Spleen (tissue), 11 donors: ENCODE data around the gene ZFPL1. TPM values are rescaled to one million over a fixed set of nuclear protein-coding genes. Genes with fewer than 3 reads are reported as not detected.

Experiments
- DNase-seq: peaks from one replicate; pipeline ENCODE4 v3.0.0-alpha.2; 2020
- H3K27ac ChIP-seq, 8 donors: fragments of 200-600 bp; sonication (generic) in 7 of 8; 1 replicate in 4 of 8; 2 replicates in 4 of 8; pipeline versions ENCODE4 v1.5.0 to v1.8.0; 2016 to 2021; ENCODE audit warnings: inconsistent platforms in 4 of 8, mild to moderate bottlenecking in 4 of 8, moderate library complexity in 1 of 8
- H3K27me3 ChIP-seq, 7 donors: fragments of 200-600 bp; sonication (generic) in 6 of 7; replicated peaks in 1 of 7; 1 replicate in 4 of 7; 2 replicates in 3 of 7; pipeline versions ENCODE4 v1.5.0 to v1.8.0; 2016 to 2021; ENCODE audit warnings: inconsistent platforms in 3 of 7, mild to moderate bottlenecking in 1 of 7
- H3K36me3 ChIP-seq, 6 donors: fragments of 200-600 bp; sonication (generic) in 5 of 6; 1 replicate in 4 of 6; 2 replicates in 2 of 6; pipeline versions ENCODE4 v1.5.0 to v1.8.0; 2016 to 2021; ENCODE audit warnings: inconsistent platforms in 2 of 6
- H3K4me1 ChIP-seq, 6 donors: fragments of 200-600 bp; sonication (generic) in 5 of 6; 1 replicate in 3 of 6; 2 replicates in 3 of 6; pipeline versions ENCODE4 v1.5.0 to v1.8.0; 2016 to 2021; ENCODE audit warnings: inconsistent platforms in 3 of 6
- H3K4me3 ChIP-seq, 8 donors: fragments of 200-600 bp; sonication (generic) in 7 of 8; 1 replicate in 4 of 8; 2 replicates in 4 of 8; pipeline versions ENCODE4 v1.5.0 to v1.8.0; 2016 to 2021; ENCODE audit warnings: inconsistent platforms in 4 of 8, mild to moderate bottlenecking in 4 of 8, moderate library complexity in 2 of 8
- H3K9me3 ChIP-seq, 8 donors: fragments of 200-600 bp; sonication (generic) in 7 of 8; 1 replicate in 4 of 8; 2 replicates in 4 of 8; pipeline versions ENCODE4 v1.5.0 to v1.8.0; 2016 to 2021; ENCODE audit warnings: inconsistent platforms in 4 of 8
- CTCF ChIP-seq, 11 experiments: fragments of 200-600 bp in 7 of 11; fragments of 450-650 bp in 4 of 11; sonication (generic) in 4 of 11; IDR thresholded peaks in 8 of 11; conservative IDR thresholded peaks in 3 of 11; 1 replicate in 7 of 11; 2 replicates in 4 of 11; pipeline versions ENCODE4 v1.4.0 to v1.8.0; 2016 to 2021; ENCODE audit warnings: antibody characterized with exemption in 11 of 11, inconsistent platforms in 4 of 11, mild to moderate bottlenecking in 1 of 11
- POLR2A ChIP-seq, 3 donors: fragments of 450-650 bp; IDR thresholded peaks; one replicate each; pipeline ENCODE4 v1.5.1; 2017; ENCODE audit warnings: antibody characterized with exemption in 3 of 3, mild to moderate bottlenecking in 1 of 3
- POLR2AphosphoS5 ChIP-seq, 3 donors: sonication (generic); formaldehyde crosslinking; IDR thresholded peaks; one replicate each; pipeline ENCODE4 v1.5.1; 2017; ENCODE audit warnings: antibody characterized with exemption in 3 of 3
- WGBS, 5 donors: extraction: QIAGEN DNeasy Blood & Tissue Kit in 3 of 5; methylation state at CpG; one replicate each; pipeline versions ENCODE4 v1.1.5 to v1.1.7; 2013 to 2018; 5-methylcytosine and 5-hydroxymethylcytosine counted together
- intact Hi-C: fragments of 100-400 bp; cut with DNase I; formaldehyde crosslinking; loops from one replicate; pipeline ENCODE4 v1.15.0; 2023; ENCODE audit warnings: low total_unique reads
- polyA plus RNA-seq, 3 donors: library from polyadenylated mRNA; stranded (reverse); fragments of 200-250 nt; gene quantifications; one replicate each; pipeline ENCODE4 v1.2.1, GENCODE V29; 2013
- total RNA-seq, 7 donors: library from RNA; depleted of rRNA in 3 of 7; stranded (reverse); fragments of >200 nt in 3 of 7; fragmentation: NEBNext Ultra II Directional in 4 of 7; extraction: Animal tissue kit (Norgen Biotek cat#: 25700) in 4 of 7; gene quantifications; one replicate each; pipeline versions ENCODE4 v1.1.0 to v1.2.1, GENCODE V29; 2016 to 2021
- donor health status: healthy with polysubstance abuse.
- donor health status: DM: no; HTN: no; CAD: no; lungs with moderate emphysema.
- donor health status: DM: no; HTN: no; CAD: no.
- donor health status: Bipolar disorder and iron deficiency.
- donor health status: healthy.
- donor health status: DM: no; HTN: no; CAD: no.
- donor health status: DM: yes; HTN: yes; CAD: no.

Gene ZFPL1
- total and polyA plus RNA-seq, 10 donors, result 23.5 to 52.0 (median 29.9) TPM

GRCh38 chr11:65131895-65132237, 47.8 kb downstream of the ZFPL1 start:
- TF ChIP-seq POLR2AphosphoS5 (IDR thresholded peaks at IDR 0.05), result no peak
- no peak for TF ChIP-seq POLR2A (IDR thresholded peaks at IDR 0.05)
- no peak for TF ChIP-seq CTCF (IDR thresholded peaks at IDR 0.05 in 8 of 11, conservative IDR thresholded peaks at IDR 0.05 in 3 of 11)
- peaks cover 9 to 62% (median 60%) of the 10 kb centered on the region in 6 donors for H3K36me3 ChIP-seq
- peak overlapping the region in 7 of 8 donors; percentile 9 to 100 (median 92) for H3K27ac ChIP-seq
- H3K27me3 ChIP-seq, result no peaks in the 10 kb centered on the region
- WGBS, 5 donors, result 51 to 75% (median 71%) methylated on average over 6 of the region's 6 CpGs
- DNase-seq, result peak; percentile 74
- H3K9me3 ChIP-seq, result no peaks in the 10 kb centered on the region
- peak overlapping the region in 7 of 8 donors; percentile 77 to 98 (median 95) for H3K4me3 ChIP-seq
- intact Hi-C loops, result no loop called here
- peaks cover 38 to 86% (median 58%) of the 10 kb centered on the region in 6 donors for H3K4me1 ChIP-seq

- intact Hi-C loops, result no loop called here
- peaks cover 38 to 85% (median 58%) of the 10 kb centered on the region in 6 donors for H3K4me1 ChIP-seq
- no peaks in the 10 kb centered on the region for H3K9me3 ChIP-seq
- DNase-seq, result peak; percentile 89
- TF ChIP-seq POLR2AphosphoS5 (IDR thresholded peaks at IDR 0.05), result peak; percentile 46 to 80 (median 70)
- TF ChIP-seq POLR2A (IDR thresholded peaks at IDR 0.05), result peak in 1 of 3 donors; percentile 12
- TF ChIP-seq CTCF (IDR thresholded peaks at IDR 0.05 in 8 of 11, conservative IDR thresholded peaks at IDR 0.05 in 3 of 11), result no peak
- peak overlapping the region; percentile 77 to 99 (median 96) for H3K4me3 ChIP-seq
- no peaks in the 10 kb centered on the region for H3K27me3 ChIP-seq
- 47 to 66% (median 55%) methylated on average over 9 to 10 of the region's 10 CpGs for WGBS, 5 donors
- peaks cover 9 to 57% (median 54%) of the 10 kb centered on the region in 6 donors for H3K36me3 ChIP-seq
- peak overlapping the region; percentile 3 to 100 (median 96) for H3K27ac ChIP-seq
Observed at GRCh38 chr11:65132238-65132987, 48.4 kb downstream of the ZFPL1 start.

- TF ChIP-seq POLR2AphosphoS5 (IDR thresholded peaks at IDR 0.05) (peak; percentile 45 to 68 (median 64)), POLR2A (IDR thresholded peaks at IDR 0.05) (no peak)
- DNase-seq, result peak; percentile 93
- WGBS, 5 donors, result 32 to 48% (median 36%) methylated on average over 14 to 18 of the region's 18 CpGs
- Histone ChIP-seq H3K36me3 (peaks cover 5 to 49% (median 47%) of the 10 kb centered on the region in 6 donors), H3K27ac (peak overlapping the region; percentile 3 to 100 (median 98)), H3K9me3 (no peaks in the 10 kb centered on the region), H3K4me3 (peak overlapping the region; percentile 77 to 99 (median 96)), H3K27me3 (no peaks in the 10 kb centered on the region), H3K4me1 (peaks cover 38 to 84% (median 58%) of the 10 kb centered on the region in 6 donors)
- intact Hi-C loops, result no loop called here
Observed at GRCh38 chr11:65132988-65133700, 49.1 kb downstream of the ZFPL1 start.

- 0 to 3% (median 2%) methylated on average over 10 to 20 of the region's 20 CpGs for WGBS, 5 donors
- peak overlapping the region; percentile 77 to 99 (median 96) for H3K4me3 ChIP-seq
- intact Hi-C loops, result no loop called here
- H3K9me3 ChIP-seq, result no peaks in the 10 kb centered on the region
- peaks cover 38 to 78% (median 58%) of the 10 kb centered on the region in 6 donors for H3K4me1 ChIP-seq
- peak overlapping the region; percentile 92 to 100 (median 98) for H3K27ac ChIP-seq
- DNase-seq, result no peak
- no peaks in the 10 kb centered on the region for H3K27me3 ChIP-seq
- H3K36me3 ChIP-seq, result peaks cover 5 to 43% (median 41%) of the 10 kb centered on the region in 6 donors
- TF ChIP-seq POLR2AphosphoS5 (IDR thresholded peaks at IDR 0.05), result no peak
- no peak for TF ChIP-seq POLR2A (IDR thresholded peaks at IDR 0.05)
- no peak for TF ChIP-seq CTCF (IDR thresholded peaks at IDR 0.05 in 8 of 11, conservative IDR thresholded peaks at IDR 0.05 in 3 of 11)
Observed at GRCh38 chr11:65133724-65134123, 49.7 kb downstream of the ZFPL1 start.
